Subcutaneous abdominal adipose tissue (tissue), 5 donors: Measurements from ENCODE around the gene COX7A2L.

Experiments used
- H3K27ac ChIP-seq: one replicate; pipeline ENCODE4 v1.7.0; 2013; ENCODE audit warnings: low read depth, mild to moderate bottlenecking, inconsistent platforms, low read length, moderate library complexity
- H3K27me3 ChIP-seq, 5 donors: one replicate each; pipeline ENCODE4 v1.7.0; 2013; ENCODE audit warnings: low read length in 5 of 5, inconsistent platforms in 1 of 5; ENCODE audit not compliant: control insufficient read depth in 5 of 5, insufficient read depth in 4 of 5
- H3K36me3 ChIP-seq, 5 donors: one replicate each; pipeline ENCODE4 v1.7.0; 2013; ENCODE audit warnings: low read length in 5 of 5; ENCODE audit not compliant: control insufficient read depth in 5 of 5, insufficient read depth in 5 of 5
- H3K4me1 ChIP-seq, 5 donors: one replicate each; pipeline ENCODE4 v1.7.0; 2013; ENCODE audit warnings: low read length in 5 of 5, mild to moderate bottlenecking in 3 of 5, moderate library complexity in 1 of 5; ENCODE audit not compliant: control insufficient read depth in 5 of 5, insufficient read depth in 5 of 5
- H3K4me3 ChIP-seq, 5 donors: one replicate each; pipeline ENCODE4 v1.7.0; 2013; ENCODE audit warnings: low read length in 5 of 5, low read depth in 1 of 5
- H3K9ac ChIP-seq, 5 donors: one replicate each; pipeline ENCODE4 v1.7.0; 2013; ENCODE audit warnings: low read length in 5 of 5, mild to moderate bottlenecking in 4 of 5, moderate library complexity in 3 of 5
- H3K9me3 ChIP-seq, 5 donors: one replicate each; pipeline ENCODE4 v1.7.0; 2013; ENCODE audit warnings: low read length in 5 of 5; ENCODE audit not compliant: control insufficient read depth in 5 of 5
- donor health status: healthy.
- donor health status: healthy.
- donor health status: healthy.
- donor health status: healthy.
- donor health status: healthy.

COX7A2L gene

GRCh38 chr2:42368817-42369531 is 8.0 kb upstream of the COX7A2L start:
- Histone ChIP-seq H3K27ac (no peak overlapping the region), H3K4me3 (peak overlapping the region in 3 of 5 donors; percentile 7 to 42 (median 28)), H3K4me1 (peaks cover 0 to 19% (median 5%) of the 10 kb centered on the region in 5 donors)

DNA sequence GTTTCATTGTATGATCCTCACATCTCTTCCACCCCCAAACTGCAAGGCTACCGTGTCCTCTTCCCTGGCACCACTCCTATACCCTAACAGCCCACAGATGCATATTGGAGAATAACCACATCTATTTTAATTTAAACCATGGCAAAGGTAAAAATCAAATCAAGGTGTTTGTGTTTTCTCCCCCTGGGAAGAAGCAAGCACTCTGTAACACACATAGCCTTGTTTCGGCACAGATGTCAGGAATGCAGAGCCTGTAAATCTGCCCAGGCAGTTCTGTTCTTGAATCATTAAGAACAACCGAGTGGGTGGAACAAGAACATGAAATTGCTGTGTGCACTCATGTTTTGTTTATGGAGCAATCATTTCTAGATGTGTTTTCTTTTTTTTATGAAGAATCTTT is 6.8 kb upstream of the COX7A2L start:
- H3K4me1 ChIP-seq: peaks cover 0 to 19% (median 5%) of the 10 kb centered on the region in 5 donors
- H3K4me3 ChIP-seq: peak overlapping the region in 2 of 5 donors; percentile 2 to 42
- H3K36me3 ChIP-seq: no peaks in the 10 kb centered on the region
- H3K27ac ChIP-seq: no peak overlapping the region
- peaks cover 0 to 4% (median 0%) of the 10 kb centered on the region in 5 donors for H3K27me3 ChIP-seq
- H3K9me3 ChIP-seq: no peaks in the 10 kb centered on the region
- H3K9ac ChIP-seq: peak overlapping the region in 2 of 5 donors; percentile 20 to 25

More at GRCh38 chr2:42368817-42369531, 8.0 kb upstream of the COX7A2L start:
- H3K9me3 ChIP-seq: no peaks in the 10 kb centered on the region
- H3K27me3 ChIP-seq: peaks cover 0 to 4% (median 0%) of the 10 kb centered on the region in 5 donors
- H3K9ac ChIP-seq: no peak overlapping the region
- H3K36me3 ChIP-seq: no peaks in the 10 kb centered on the region

DNA sequence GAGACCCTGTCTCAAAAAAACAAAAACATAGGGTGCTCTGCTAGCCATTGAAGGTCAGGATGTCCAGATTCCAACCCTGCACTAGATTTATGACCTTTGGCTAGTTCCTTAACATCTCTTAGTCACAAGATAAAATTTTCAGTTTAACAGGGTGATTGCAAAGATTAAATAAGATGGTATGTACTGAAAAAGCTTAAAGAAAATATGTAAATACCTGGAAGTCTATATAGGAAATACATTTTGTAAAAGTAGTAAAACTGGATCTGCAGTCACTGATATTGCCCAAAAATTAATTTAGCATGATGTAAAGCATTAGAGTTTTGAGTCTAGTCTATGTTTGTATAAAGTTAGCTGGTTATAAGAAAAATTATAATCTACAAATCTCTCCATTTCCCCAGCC is 5.4 kb upstream of the COX7A2L start:
- no peaks in the 10 kb centered on the region for H3K36me3 ChIP-seq
- H3K4me3 ChIP-seq: no peak overlapping the region
- H3K9me3 ChIP-seq: no peaks in the 10 kb centered on the region
- peaks cover 0 to 4% (median 0%) of the 10 kb centered on the region in 5 donors for H3K27me3 ChIP-seq
- H3K9ac ChIP-seq: no peak overlapping the region
- H3K27ac ChIP-seq: no peak overlapping the region
- H3K4me1 ChIP-seq: peaks cover 2 to 24% (median 5%) of the 10 kb centered on the region in 5 donors

GRCh38 chr2:42364658-42365057 is 3.6 kb upstream of the COX7A2L start:
- Histone ChIP-seq H3K9ac (no peak overlapping the region), H3K27ac (no peak overlapping the region), H3K4me1 (peaks cover 2 to 32% (median 16%) of the 10 kb centered on the region in 5 donors), H3K4me3 (no peak overlapping the region), H3K9me3 (no peaks in the 10 kb centered on the region), H3K27me3 (peaks cover 0 to 4% (median 0%) of the 10 kb centered on the region in 5 donors), H3K36me3 (no peaks in the 10 kb centered on the region)

DNA sequence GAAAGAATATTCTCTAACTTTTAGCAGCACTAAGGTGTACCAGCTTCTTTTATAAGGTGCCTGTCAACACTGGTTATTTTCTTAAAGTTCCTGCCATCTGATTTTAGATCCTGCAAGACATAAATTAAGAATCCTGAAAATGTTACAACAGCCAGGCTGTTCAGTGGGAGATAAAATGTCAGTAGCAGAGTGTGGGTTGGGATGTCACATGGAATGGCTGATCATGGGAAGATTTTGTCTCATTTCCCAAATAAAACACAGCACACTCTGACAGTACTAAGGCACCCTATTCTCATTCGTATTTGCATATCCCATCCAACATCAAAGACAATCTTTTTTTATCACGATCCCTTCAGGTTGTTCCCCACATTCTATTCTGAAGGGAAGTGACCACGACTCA is 2.4 kb upstream of the COX7A2L start:
- Histone ChIP-seq H3K27ac (no peak overlapping the region), H3K4me1 (peaks cover 0 to 34% (median 29%) of the 10 kb centered on the region in 5 donors), H3K36me3 (no peaks in the 10 kb centered on the region), H3K9ac (no peak overlapping the region), H3K9me3 (no peaks in the 10 kb centered on the region), H3K27me3 (peaks cover 0 to 4% (median 0%) of the 10 kb centered on the region in 5 donors), H3K4me3 (no peak overlapping the region)

DNA sequence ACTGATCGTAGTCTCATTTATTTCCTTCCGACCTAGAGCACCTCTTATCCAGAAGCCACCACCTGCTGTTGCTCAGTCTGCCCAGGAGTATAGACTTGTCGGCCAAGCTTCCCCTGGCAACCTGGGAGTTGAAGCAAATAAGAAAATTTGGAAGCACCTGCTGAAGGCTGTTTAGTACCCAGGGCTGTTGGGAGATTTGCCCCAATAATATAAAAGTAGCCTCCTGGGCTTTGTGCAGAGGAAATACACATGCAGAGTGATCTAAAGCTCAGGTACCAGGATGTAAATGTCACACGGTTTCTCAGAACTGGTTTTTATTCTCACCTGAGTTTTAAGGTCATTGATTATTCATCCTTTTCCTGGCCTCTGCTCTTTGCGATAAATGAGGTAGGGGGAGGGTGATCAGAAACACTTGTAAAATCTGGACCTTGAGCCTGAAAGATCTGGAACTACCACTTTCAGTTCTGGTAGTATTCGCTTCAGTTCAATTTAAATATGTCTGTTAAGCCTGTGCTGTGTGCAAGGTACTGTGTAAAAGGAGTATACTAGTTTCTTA is 789 bp upstream of the COX7A2L start:
- H3K36me3 ChIP-seq: no peaks in the 10 kb centered on the region
- no peaks in the 10 kb centered on the region for H3K9me3 ChIP-seq
- peak overlapping the region; percentile 61 to 100 (median 98) for H3K4me3 ChIP-seq
- peak overlapping the region in 4 of 5 donors; percentile 7 to 73 (median 55) for H3K9ac ChIP-seq
- H3K4me1 ChIP-seq: peaks cover 0 to 36% (median 28%) of the 10 kb centered on the region in 5 donors
- peaks cover 0 to 2% (median 0%) of the 10 kb centered on the region in 5 donors for H3K27me3 ChIP-seq
- H3K27ac ChIP-seq: peak overlapping the region; percentile 97

- peaks cover 0 to 36% (median 28%) of the 10 kb centered on the region in 5 donors for H3K4me1 ChIP-seq
- H3K36me3 ChIP-seq: no peaks in the 10 kb centered on the region
- H3K4me3 ChIP-seq: peak overlapping the region; percentile 87 to 100 (median 98)
- peak overlapping the region; percentile 97 for H3K27ac ChIP-seq
- no peaks in the 10 kb centered on the region for H3K9me3 ChIP-seq
- H3K27me3 ChIP-seq: no peaks in the 10 kb centered on the region
- peak overlapping the region; percentile 91 to 100 (median 99) for H3K9ac ChIP-seq
Observed at GRCh38 chr2:42360493-42360889, 526 bp downstream of the COX7A2L start.

GRCh38 chr2:42359965-42360483 is 993 bp downstream of the COX7A2L start:
- no peaks in the 10 kb centered on the region for H3K27me3 ChIP-seq
- H3K27ac ChIP-seq: peak overlapping the region; percentile 97
- peaks cover 0 to 38% (median 28%) of the 10 kb centered on the region in 5 donors for H3K4me1 ChIP-seq
- H3K4me3 ChIP-seq: peak overlapping the region; percentile 87 to 100 (median 98)
- no peaks in the 10 kb centered on the region for H3K36me3 ChIP-seq
- H3K9me3 ChIP-seq: no peaks in the 10 kb centered on the region
- peak overlapping the region; percentile 91 to 100 (median 99) for H3K9ac ChIP-seq

- Histone ChIP-seq H3K27me3 (no peaks in the 10 kb centered on the region), H3K9ac (peak overlapping the region; percentile 91 to 100 (median 99)), H3K27ac (peak overlapping the region; percentile 97), H3K9me3 (no peaks in the 10 kb centered on the region), H3K4me3 (peak overlapping the region; percentile 87 to 100 (median 98)), H3K36me3 (no peaks in the 10 kb centered on the region), H3K4me1 (peaks cover 0 to 44% (median 28%) of the 10 kb centered on the region in 5 donors)
Observed at GRCh38 chr2:42359304-42359964, 1.6 kb downstream of the COX7A2L start.
